GM19452 (cell line): ENCODE measurements around the gene HDAC4.

Experiments
- ATAC-seq: cut with Tn5 transposase; IDR thresholded peaks from one replicate; pipeline ENCODE4 v1.9.1; 2021; ENCODE audit not compliant: unreplicated experiment

HDAC4 gene

GRCh38 chr2:239271882-239272281 lies 128.9 kb downstream of the HDAC4 start:
- ATAC-seq, result no peak

GRCh38 chr2:239271471-239271870 lies 129.3 kb downstream of the HDAC4 start:
- no peak for ATAC-seq

GRCh38 chr2:239269916-239270315 lies 130.9 kb downstream of the HDAC4 start:
- no peak for ATAC-seq

GRCh38 chr2:239269173-239269885 lies 131.5 kb downstream of the HDAC4 start:
- no peak for ATAC-seq

GRCh38 chr2:239268549-239268948 lies 132.3 kb downstream of the HDAC4 start:
- no peak for ATAC-seq

- ATAC-seq, result no peak
Measured at GRCh38 chr2:239268082-239268481, 132.7 kb downstream of the HDAC4 start.

GRCh38 chr2:239267288-239267951 lies 133.4 kb downstream of the HDAC4 start:
- peak; percentile 89 for ATAC-seq

- peak; percentile 3 for ATAC-seq
Measured at GRCh38 chr2:239266779-239267287, 134.0 kb downstream of the HDAC4 start.

- ATAC-seq, result no peak
Measured at GRCh38 chr2:239266434-239266766, 134.4 kb downstream of the HDAC4 start.

GRCh38 chr2:239265681-239266433 lies 135.0 kb downstream of the HDAC4 start:
- no peak for ATAC-seq

GRCh38 chr2:239264838-239265651 lies 135.8 kb downstream of the HDAC4 start:
- ATAC-seq, result no peak

GRCh38 chr2:239264492-239264837 lies 136.4 kb downstream of the HDAC4 start:
- ATAC-seq, result no peak

- ATAC-seq, result no peak
Measured at GRCh38 chr2:239263669-239264491, 136.9 kb downstream of the HDAC4 start.

GRCh38 chr2:239263231-239263630 lies 137.6 kb downstream of the HDAC4 start:
- no peak for ATAC-seq

- ATAC-seq, result no peak
Measured at GRCh38 chr2:239262484-239263230, 138.2 kb downstream of the HDAC4 start.

- ATAC-seq, result no peak
Measured at GRCh38 chr2:239261796-239262483, 138.9 kb downstream of the HDAC4 start.

GRCh38 chr2:239261356-239261755 lies 139.5 kb downstream of the HDAC4 start:
- ATAC-seq, result no peak

GRCh38 chr2:239260546-239261327 lies 140.1 kb downstream of the HDAC4 start:
- no peak for ATAC-seq
